Pulmonary artery endothelial cell (primary cell): ENCODE results near the gene PIM2. TPM values are rescaled to one million over a fixed set of nuclear protein-coding genes. Genes with fewer than 3 reads are reported as not detected.
A peak's percentile ranks its signal among the peaks of the same experiment; 100 is the strongest.

Experiments used
- DNase-seq: peaks from one replicate; pipeline ENCODE4 v3.0.0-alpha.2; 2011; ENCODE audit warnings: low read depth, low spot score
- total RNA-seq: library from RNA; depleted of rRNA; stranded (reverse); fragments of >200 nt; gene quantifications from 2 replicates; pipeline ENCODE4 v1.2.3, GENCODE V29; 2014

Gene PIM2
- total RNA-seq, 1 donor from 2014 or later: 5.5 TPM

DNA sequence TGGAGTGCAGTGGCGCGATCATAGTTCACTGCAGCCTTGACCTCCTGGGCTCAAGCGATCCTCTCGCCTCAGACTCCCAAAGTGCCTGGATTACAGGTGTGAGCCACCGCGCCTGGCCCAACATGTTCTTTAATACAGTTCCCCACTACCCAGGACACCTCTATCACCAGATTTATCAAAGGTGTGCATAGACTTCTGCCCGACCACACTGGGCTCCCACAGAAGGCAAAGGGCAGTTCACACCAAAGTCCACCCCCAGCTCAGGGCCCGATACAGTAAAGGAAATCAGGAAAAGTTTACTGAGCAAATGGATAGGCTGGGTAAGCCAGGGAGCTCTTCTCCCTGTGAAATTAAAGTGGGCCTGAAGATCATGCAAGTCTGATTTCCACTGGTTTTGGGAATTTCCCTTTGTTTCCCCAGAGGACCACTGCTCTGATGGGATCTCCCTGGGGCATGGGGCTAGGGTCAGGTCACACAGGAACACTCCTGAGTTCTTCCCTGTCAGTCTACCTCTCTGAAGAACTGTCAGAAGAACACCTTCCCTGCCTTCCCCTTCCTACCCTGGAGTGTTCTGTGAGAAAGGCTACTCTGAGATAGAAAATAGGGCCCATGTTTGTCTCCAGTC is 17.7 kb upstream of the PIM2 start:
- no peak for DNase-seq

DNA sequence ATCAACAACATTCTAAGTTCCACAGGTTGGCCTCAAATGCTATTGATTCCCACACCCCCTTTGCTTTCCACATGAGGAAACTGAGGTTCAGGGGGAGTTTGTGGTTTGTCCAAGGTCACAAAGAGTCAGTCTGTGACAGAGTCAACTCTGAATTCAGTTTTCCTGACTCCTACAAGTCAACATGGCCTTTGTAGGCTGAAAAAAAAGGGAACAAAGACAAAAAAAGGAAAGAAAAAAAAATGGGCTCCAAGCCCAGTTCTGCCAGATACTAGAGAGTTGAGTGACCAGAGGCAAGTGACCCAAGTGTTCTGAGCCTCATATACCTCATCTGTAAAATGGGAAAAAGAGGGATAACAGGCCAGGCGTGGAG is 16.5 kb upstream of the PIM2 start:
- DNase-seq: no peak

DNA sequence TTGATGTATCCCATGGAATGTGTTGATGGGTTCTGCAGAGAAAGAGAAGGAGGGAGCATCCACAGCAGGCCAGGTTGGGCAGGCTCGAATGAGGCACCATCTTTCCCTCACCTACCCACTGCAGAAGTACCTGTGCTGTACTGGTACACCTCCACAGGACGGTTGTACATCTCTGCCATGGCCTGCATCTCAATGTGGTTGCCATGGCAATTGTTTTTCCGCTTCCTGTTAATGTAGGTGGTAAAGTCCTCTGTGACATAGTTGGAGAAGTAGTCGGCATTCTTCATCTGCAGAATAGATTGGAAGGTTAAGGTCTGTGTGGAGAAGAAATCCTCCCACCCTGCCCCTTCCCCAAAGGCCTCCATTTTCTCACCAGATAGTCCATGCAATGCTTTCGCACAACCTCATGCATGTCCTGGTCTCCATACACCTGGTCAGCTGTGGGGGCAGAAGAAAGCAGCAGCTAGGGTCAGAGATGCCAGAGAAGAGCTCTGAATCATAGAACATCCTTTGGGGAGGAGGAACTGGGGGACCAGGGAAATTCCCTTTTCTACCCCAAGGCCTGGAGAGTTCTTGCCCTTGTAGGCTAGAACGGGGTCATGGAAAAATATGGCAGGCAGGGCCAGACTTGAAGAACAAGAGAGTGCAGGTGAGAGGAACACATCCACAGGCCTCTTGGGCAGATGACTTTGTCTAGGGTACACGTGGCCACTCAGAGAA is 15.9 kb upstream of the PIM2 start:
- no peak for DNase-seq

DNA sequence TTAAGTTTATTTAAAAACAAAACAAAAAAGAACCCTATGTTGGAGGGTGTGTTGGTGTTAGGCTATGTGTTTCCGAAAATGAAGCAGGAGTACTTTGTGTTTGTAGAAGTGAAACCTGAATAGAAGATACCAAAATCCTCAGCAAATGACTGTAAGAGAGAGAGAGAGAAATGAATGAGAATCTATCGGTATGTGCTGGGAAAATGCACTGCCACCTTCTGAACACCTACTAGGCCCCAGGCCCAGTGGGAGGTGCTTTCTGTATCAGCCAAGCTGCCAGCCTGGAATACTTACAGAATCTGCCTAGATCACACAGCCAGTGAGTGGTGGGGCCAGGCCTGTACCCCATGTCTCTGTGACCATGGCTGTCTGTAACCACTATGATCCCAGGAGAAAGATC is 14.9 kb upstream of the PIM2 start:
- no peak for DNase-seq

DNA sequence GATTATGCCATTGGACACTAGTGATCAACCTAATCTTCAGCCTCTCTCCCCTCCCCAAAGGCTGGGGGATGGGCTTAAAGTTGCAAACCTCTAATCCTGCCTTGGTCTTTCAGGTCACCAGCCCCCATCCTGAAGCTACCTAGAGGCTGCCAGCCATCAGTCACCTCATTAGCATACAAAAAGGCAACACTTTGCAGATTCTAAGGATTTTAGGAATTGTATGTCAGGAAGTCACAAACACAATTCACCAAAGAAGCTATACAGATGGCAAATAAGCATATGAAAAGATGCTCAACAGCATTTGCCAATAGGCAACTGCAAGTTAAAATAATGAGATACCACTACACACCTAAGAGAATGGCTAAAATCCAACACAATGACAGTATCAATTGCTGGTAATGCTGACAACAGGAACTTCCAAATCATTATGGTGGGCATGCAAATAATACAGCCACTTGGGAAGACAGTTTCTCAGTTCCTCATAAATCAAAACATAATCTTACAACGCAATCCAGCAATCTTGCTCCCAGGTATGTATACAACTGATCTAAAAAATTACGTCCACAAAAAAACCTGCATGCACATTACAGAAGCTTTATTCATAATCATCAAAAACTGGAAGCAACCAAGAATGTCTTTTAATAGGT is 9.0 kb upstream of the PIM2 start:
- no peak for DNase-seq

DNA sequence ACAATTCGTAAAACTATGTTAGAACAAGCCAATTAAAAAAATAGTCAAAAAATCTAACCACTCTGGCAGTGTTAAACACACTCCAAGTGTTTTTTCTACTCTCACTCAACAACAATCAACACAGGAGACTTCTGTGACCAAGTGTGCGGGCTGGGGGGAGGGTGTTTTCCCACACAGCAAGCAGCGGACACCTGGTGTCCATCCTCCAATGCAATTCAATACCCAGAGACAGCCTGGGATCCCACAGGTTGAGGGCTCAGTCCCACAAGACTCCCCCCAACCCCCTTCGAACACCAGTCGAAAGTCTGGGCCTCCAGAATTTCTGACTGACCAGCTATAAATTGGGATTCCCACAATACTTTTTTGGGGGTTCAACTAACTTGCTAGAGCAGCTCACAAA is 8.3 kb upstream of the PIM2 start:
- DNase-seq: no peak

DNA sequence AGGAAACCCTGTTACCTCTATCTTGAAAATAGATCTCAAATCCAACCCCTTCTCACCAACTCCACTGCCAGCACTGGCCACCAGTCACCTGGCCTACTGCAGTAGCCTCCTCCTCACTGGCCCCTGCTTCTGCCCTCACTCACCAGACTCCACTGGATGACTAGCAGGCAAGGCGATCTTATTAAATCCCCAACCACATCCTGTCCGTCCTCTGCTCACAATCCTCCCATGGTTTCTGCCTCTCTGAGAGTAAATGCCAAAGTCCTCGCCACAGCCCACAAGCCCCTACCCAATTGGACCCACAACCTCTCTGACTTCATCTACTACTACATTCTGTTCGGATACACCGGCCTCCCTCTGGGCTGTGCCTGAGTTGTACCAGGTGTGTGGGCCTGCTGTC is 5.4 kb upstream of the PIM2 start:
- no peak for DNase-seq

DNA sequence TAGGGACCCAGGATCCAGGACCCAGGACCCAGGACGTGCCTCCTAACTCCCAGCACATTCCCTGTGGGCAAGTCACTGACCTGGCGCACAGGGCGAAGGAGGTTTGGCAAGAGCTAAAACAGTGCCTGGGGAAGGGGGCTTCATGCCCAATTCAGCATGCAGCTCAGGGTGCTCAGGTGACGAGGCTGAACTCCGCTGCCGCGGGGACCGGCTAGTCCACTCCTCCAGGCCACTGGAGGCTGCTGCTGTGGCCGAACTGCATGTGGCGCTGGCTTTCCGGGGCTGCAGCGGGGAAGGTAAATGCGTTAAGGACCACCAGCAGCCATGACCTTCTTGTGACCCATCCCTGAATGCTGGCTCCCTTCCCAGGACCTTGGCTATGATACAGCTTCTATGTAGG is 4.9 kb upstream of the PIM2 start:
- DNase-seq: no peak

DNA sequence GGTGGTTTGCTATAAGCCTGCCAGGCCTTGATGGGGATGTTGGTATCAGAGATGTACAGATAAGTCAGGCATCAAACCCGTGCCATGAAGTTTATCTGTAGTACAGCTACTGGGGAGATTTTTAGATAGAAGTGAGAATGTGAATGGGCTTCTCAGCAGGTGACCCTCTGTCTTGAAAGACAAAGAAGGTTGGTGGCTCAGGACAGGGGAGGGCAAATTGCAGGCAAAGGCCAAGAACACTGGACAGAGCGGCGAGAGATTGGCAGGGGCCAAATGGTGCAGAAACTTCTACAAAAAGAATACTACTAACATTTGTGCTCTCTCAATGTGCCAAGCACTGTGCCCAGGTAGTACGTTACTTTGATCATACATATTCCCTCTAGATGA is 1.9 kb upstream of the PIM2 start:
- no peak for DNase-seq

DNA sequence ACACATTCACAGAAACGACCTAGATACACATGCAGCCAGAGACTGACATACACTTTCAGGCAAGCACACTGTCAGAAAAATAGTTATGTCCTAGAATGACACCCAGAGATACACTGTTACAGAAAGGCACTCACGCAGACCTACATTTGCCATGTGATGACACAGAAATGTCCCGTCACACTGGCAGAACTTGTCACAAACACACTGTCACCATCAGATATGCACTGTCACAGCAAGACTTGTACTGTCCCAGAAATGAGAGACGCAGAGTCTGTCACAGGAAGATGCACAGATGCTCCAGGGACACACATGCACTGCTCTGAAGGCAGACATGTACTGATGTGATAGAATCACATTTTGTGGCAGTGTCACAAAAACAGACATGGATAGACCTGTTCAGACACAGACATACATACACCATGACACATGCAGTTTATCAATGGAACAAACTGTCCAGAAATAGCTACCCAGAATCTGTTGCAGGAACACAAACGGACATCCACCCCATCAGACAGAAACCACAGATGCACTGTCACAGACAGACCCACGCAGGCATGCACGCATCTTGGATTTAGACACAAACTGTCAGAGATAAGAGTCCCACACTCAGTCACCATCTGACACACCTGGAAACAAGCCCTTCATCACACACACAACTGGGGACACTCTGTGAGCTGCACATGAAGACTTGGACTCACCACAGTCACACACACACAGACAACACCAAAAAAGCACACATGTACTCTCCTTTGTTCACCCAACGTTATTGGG is 1.3 kb upstream of the PIM2 start:
- no peak for DNase-seq

DNA sequence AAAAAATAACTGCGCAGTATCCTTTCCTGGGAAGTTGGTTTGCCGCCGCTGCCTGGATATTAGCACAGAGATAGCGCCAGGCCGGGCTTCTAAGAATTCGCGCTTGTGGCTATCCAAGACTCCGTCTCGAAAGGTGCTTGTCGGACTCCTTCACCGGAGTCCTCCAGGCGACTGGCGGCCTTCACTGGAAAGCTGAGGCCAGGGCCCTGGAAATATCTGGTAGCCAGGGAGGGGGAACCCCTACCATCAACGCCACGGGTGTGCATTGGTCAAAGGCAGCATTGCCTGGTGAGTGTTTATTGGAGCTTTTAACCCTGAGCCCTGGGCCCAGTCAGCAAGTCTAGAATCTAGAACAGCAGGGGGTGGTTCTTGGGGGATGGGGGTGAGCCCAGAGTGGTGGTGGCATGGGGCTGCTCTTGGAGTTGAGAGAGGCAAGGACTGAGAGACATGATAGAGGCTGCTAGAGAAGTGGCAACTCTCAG is 577 bp upstream of the PIM2 start:
- no peak for DNase-seq

DNA sequence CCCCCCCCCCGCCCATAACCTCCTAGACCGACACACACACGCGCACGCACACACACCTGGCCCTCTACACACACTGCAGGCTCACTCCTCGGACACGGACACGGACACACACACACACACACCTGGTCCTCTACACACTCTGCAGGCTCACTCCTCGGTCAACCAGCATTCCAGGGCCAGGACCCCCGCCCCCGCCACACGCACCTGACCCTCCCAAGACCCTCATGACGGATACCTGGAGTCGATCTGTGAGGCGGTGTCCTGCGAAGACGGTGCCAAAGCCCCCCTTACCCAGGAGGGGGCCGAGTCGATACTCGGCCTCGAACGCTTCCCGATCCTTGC is 552 bp downstream of the PIM2 start:
- no peak for DNase-seq

DNA sequence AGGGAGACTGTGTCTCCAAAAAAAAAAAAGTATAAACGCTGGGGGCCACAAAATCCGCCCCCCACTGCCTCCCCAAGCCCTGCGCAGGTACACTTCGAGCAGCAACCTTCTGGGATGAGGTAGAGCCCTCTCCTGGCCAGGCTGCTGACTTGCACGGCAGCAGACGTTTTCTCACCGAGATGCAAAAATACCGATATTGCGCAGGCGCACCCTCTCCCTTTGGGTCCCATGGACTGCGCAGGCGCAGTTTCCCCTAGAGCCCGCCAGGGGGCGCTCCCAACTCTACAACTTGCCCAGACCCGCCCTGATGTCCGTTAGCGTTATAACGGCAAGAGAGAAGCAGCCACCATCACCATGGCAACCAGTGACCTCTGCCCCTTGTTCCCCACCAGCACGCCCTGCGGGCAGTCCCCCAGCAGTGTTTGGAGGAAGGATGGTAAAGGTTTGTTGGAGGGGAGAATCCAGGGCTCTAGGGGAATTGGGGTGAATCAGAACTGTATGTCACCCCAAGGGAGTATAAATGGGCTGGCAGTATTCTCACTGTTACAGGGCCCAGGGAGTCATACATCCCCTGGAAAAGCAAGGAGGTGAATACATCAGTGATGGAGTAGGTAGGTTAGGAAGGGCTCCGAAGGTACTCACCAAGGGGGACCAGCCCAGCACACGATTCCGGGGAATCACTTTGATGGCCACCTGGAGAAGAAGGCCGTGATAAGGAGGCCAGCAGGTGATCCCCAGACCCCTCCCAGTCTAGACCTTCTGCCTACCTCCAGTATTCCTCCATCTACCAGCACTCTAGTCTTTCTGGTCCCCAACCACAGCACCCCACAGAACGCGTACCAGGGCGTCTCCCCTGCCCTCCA is 1.5 kb downstream of the PIM2 start:
- DNase-seq: peak; percentile 59

DNA sequence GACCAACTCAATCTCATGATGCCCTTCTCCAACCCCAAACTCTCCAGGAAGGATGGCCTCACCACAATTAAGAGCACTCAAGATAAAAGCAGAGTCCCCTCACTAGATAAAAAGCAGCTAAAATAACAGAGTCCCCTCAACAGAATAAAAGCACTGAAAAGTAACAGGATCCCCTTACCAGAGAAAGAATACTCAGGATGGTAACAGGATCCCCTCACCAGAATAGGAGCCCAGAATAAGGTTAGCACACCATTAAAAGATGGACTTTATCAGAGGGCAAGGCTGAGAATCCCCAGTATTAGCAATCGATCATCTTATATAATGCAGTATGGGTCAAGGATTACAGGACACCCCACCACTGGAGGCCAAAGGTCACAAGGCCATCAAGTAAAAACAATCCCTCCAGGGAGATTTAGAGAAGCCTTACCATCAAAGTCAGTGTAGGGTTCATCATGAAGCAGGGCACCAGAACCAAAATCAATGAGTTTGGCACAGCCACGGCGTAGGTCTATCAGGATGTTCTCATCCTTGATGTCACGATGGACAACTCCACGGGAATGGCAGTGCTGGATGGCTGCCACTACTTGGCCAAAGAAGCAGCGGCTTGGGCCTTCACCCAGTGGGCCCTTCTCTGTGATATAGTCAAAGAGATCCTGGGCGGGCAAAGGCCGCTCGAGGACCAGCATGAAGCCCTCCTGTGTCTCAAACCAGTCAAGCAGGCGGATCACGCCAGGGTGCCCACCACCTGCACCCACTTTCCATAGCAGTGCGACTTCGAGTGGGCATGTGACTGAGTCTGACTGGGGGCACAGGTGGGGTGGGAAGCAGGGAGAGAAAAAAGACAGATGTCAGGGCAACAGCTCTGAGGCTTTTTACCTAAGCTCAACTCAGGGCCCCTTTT is 4.0 kb downstream of the PIM2 start:
- no peak for DNase-seq

DNA sequence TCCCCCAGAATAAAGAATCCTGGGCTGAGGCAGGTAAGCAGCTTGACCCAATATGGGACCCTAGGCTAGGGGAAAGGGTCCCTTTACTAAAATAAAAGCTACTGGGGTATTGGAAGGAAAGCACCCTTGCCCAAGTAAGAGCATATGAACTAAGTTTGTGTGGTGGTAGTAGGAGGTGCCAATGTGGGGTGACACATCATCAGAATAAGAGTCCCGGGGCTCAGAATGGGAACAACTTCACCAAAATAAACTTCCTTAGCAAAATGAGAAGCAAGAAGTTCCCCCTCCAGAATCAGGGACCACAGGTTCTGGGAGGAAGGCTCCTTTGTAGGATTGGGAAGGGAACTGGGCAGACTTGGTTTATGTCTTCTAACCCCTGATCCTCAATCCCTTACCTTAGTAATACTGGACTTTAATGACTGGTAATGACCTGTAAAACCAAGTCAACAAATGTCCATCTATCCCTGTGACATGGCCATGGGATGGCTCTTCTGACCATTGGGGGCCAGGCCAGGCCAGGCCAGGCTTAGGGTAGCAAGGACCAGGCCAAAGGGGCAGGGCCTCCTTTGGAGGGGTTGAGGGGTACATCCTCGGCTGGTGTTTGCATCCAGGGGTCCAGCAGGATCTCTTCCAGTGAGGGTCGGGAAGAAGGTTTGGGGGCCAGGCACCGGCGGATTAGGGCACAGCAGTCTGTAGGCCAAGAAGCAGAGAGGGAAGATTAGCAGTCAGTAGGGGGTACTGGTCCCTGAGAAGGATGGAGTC is 5.0 kb downstream of the PIM2 start:
- DNase-seq: no peak

DNA sequence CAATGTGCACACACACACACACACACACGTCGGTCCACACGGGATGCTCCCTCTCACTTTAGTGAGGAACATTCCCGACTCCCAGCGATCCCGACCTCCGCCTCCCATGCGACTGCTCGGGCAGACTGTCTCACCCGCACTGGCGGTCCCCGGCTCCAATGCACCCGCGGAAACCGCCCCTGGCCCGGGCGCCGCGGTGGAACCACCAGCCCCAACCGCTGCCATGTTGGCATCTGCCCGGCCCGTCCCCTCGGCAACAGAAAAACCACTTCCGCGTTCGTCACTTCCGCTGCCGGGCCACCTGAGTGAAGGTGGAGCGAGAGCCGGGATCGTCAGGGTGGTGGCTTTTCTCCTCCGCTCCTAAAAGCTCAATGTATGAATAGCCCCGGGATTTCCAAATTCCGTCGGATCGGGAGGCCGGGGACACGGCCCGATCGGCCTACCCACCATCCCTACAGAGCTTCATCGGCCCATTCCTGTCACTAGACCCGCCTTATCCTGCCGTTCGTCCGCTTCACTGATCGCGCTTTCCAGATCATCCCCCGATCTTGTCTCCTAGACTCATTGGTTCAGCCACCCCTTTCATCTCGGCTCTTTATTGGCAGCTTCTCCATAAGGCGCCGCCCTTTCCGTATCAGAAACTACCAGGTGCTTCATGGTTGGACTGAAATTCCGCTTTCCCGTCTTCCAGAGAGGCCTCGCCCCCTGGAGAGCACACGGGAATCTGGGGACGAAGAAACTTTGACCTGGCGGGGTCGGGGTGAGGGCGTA is 7.2 kb downstream of the PIM2 start, which contains the start of gene SLC35A2:
TSS of gene SLC35A2 (minus strand) at position 235 of the 771 bp plus-strand sequence. CDS start at position 225, 10 bp downstream.
- peak; percentile 36 for DNase-seq

DNA sequence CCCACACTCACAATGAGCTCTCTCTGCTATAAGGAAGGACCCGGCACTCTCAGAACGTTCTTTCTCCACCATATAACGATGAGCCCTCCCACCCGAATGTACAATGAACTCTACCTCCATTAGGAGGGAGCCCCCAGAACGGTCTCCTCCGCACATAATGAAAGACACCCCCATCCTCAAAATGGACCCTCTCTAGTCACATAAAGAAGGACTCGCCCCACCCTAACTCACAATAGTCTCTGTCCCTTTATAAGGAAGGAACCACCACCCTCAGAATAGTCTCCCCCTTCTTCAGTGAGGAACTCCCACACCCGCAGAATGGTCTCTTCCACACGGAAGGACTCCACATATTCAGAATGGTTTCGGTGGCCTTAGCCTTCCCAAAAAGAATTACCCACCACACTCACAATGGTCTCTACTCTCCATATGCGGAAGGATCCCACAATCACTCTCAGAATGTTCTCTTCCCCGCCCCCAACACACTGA is 7.9 kb downstream of the PIM2 start:
- no peak for DNase-seq

DNA sequence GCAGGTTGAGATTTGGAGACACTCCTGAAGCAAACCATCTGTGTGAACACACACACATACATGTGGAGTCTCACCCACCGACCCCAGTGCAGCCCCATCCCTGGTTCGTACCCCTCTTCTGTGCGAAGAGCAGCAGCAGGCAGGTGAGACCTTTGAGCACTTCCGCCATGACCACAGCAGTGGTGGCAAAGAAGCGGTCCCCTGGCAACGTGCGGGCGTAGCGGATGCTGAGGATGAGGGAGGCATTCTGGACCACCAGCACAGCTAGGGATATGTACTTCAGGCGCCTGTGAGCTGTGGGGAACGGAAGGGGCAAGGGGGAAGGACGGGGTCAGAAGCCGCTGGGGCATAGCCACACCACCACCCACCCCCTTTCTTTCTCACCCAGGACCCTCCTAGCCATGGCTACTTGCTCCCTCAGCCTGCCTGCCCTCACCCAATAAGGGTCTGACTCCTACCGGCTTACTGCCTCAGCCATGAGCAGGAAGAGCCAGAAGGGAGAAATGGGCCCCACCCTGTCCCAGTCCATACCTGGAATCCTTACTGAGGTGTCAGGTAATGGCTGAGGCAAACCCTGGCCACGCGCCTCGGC is 9.0 kb downstream of the PIM2 start:
- no peak for DNase-seq
